SIG-M5 treated with dmso at 0.1 percent for 504 hours (cell line): ENCODE results near the gene GJB4.
"Not testable (repeated sequence)": the region's sequence is repeated elsewhere in the genome, so short reads cannot be mapped to it uniquely, and the experiment has no call there.

ENCODE experiments used
- DNase-seq: peaks from one replicate; lab custom pipeline; 2025; ENCODE audit not compliant: unreplicated experiment; lab: John Stamatoyannopoulos, UW

GJB4 gene

DNA sequence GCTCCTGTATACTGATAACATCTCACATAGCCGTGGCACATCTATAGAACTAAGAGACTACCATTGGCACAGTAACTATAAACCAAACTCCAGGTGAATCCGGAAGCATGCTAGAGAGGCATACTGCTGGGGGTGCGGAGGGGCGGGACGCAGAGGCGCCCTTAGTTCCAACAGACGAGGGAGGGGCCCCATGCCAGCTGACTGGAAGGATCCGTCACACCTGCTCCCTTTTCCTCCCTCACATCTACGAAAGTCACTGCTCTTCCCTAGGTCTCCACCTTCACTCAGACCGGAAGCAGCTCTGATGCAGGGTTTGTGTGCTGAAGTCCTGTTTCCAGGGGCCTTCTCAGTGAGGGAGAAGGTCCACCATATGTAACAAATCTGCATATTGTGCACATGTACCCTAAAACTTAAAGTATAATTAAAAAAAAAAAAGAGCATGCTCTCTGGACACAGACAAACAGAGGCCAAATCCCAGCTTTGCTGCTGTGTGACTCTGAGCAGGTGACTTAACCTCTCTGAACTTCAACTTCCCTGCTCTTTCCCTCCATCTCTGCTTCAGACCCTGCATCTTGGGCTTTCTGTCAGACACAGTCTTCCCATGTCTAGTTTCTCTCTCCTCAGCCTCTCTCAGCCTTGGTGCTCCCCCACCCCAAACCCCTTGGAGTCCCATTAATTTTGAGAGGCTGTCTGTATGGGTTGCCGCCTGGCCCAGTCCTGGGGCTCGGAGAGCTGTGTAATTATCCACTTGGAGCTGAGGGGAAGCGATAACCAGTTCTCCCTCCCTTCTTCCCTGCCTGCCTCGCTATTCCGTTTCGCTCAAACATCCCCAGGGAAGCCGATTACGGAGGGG, 12.5 kb upstream of the GJB4 start:
- no peak for DNase-seq

DNA sequence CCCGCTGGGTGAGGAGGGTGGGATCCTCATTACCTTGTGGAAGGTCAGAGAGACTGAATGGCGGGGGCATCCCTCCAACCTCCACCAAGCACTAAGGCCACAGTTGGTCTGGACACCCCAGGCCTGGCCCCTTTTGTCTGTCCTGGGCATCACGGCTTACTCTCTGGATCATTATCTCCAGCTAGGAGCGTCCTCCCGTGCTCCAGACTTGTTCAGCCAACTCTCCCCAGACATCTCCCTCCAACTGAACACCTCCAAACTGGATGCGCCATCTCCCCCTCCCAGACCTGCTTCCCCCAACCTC, 11.9 kb upstream of the GJB4 start:
- DNase-seq: no peak

DNA sequence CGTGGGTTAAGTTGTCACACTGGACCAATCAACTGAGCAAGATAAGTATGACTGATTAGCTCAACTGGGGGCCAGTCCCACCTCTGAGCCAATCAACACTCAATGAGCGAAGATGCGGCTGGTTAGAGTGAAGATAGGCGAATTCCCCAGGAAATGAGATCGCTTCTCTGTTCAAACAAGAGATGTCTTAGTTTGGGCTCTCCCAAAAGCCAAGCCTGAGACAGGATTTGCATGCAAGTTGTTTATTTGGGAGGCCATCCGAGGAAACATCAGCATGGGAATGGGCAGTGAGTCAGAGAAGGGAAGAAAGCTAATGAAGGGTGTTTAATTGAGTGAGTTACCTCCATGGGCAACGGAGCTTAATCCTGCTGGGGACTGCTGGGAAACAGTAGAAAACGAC, 9.5 kb upstream of the GJB4 start:
- DNase-seq: no peak

DNA sequence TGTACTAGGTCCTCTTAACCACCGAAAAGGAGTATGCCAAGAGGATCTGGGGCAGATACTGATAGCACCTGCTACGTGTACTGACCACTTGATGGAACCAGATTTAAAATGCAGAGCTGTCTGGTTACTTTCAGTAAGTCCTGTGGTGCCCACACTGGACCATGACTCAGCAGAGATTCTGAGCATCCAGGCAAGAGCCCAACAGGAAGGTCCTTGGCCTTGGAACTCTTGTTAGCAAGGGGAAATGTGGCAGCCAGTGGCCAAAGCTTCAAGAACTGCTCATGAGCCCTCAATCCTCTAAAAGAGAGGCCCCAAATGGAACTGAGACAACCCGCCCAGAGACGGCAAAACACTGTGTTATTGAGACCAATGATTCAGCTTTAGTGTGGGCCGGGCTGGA, 8.9 kb upstream of the GJB4 start:
- no peak for DNase-seq

DNA sequence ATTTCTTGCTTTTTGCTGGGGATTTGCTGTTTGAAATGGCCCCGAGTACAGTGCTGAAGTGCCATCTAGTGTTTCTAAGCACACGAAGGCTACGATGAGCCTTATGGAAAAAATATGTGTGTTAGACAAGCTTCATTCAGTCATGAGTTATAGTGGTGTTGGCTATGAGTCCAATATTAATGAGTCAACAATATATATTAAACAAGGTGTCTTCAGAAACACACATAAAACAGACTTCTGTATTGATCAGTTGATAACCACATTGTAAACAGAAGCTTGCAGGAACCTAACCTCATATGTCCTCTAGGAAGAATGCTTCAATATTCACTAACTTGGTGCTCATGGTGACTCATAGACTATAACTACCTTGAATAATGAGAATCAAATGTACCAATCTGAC, 6.4 kb upstream of the GJB4 start:
- DNase-seq: no peak

DNA sequence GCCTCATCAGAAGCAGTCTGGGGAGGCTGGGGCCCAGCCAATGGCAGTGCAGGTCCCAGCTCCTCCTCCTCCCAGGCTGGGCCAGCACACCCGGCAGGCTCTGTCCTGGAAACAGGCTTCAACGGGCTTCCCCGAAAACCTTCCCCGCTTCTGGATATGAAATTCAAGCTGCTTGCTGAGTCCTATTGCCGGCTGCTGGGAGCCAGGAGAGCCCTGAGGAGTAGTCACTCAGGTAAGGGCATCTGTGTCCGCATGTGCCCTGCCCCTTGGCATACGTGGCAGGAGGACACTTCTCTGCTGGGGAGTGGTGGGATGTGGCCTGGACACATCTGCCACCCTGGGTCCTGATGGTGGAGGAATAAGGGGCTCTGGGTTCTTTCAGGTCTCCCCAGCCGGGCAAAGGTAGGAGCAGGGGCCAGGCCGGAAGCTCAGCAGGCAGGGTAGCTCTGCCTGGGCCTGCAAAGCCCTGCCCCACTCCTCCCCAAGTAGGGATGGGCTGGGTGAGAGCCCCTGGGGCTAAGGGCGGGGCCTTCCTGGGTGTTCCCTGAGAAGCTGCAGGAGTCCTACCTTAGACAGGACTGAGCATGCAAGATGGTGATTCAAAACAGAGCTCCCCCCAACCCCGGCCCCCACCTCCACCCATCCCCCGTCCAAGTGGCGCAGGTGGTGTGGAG, 4.4 kb upstream of the GJB4 start, which contains the start of gene GJB5:
GJB5 (plus strand) TSS at position 84 of the 674 bp plus-strand sequence. CDS start 2,284 bp downstream, outside the sequence.
- DNase-seq: no peak

DNA sequence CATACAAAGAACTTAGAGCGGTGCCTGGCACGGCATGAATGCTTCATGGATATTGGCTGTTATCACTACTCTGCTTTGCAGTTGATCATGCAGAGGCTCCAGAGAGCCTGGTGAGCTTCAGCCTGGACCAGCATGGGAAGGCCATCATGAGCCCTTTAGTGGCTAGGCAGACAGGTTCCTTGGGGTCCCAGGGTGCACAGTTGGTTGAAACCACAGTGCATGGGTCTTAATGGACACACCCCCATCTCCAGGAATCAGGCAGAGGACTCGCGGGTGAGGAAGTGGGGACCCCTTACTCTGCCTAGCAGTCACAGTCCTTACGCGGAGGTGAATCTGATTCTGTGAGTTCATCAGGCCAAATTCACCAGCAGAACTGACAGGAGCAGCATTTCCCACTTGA, 3.6 kb upstream of the GJB4 start:
- no peak for DNase-seq

DNA sequence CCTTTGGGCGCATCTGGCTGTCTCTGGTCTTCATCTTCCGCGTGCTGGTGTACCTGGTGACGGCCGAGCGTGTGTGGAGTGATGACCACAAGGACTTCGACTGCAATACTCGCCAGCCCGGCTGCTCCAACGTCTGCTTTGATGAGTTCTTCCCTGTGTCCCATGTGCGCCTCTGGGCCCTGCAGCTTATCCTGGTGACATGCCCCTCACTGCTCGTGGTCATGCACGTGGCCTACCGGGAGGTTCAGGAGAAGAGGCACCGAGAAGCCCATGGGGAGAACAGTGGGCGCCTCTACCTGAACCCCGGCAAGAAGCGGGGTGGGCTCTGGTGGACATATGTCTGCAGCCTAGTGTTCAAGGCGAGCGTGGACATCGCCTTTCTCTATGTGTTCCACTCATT, 2.2 kb upstream of the GJB4 start:
- DNase-seq: no peak

DNA sequence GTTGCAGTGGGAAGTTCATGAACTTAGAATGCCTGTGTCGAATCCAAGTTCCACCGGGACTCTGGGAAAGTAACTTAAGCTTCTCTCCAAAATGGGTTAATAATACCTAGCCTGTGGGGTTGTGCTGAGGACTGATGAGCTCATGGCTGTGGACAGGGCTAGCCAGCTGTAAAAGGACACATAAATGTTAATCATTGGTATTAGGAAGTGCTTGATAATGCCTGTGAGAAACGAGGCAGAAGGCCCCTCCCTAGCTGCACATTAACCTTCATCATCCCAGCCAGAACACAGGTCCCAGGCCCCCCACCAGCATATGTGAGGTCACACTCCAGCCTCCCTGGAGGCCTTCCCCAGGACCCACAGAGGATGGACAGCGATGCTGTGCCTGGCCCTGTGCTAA, 789 bp upstream of the GJB4 start:
- DNase-seq: no peak

DNA sequence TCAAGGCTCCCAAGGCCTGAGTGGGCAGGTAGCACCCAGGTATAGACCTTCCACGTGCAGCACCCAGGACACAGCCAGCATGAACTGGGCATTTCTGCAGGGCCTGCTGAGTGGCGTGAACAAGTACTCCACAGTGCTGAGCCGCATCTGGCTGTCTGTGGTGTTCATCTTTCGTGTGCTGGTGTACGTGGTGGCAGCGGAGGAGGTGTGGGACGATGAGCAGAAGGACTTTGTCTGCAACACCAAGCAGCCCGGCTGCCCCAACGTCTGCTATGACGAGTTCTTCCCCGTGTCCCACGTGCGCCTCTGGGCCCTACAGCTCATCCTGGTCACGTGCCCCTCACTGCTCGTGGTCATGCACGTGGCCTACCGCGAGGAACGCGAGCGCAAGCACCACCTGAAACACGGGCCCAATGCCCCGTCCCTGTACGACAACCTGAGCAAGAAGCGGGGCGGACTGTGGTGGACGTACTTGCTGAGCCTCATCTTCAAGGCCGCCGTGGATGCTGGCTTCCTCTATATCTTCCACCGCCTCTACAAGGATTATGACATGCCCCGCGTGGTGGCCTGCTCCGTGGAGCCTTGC, 1.7 kb downstream of the GJB4 start:
- no peak for DNase-seq

DNA sequence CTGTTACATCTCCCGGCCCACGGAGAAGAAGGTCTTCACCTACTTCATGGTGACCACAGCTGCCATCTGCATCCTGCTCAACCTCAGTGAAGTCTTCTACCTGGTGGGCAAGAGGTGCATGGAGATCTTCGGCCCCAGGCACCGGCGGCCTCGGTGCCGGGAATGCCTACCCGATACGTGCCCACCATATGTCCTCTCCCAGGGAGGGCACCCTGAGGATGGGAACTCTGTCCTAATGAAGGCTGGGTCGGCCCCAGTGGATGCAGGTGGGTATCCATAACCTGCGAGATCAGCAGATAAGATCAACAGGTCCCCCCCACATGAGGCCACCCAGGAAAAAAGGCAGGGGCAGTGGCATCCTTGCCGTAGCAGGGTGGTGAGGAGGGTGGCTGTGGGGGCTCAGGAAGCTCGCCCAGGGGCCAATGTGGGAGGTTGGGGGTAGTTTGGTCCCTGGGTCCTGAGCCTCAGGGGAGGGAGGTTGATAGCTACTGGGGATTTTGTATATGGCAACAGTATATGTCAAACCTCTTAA, 2.3 kb downstream of the GJB4 start:
- DNase-seq: no peak

DNA sequence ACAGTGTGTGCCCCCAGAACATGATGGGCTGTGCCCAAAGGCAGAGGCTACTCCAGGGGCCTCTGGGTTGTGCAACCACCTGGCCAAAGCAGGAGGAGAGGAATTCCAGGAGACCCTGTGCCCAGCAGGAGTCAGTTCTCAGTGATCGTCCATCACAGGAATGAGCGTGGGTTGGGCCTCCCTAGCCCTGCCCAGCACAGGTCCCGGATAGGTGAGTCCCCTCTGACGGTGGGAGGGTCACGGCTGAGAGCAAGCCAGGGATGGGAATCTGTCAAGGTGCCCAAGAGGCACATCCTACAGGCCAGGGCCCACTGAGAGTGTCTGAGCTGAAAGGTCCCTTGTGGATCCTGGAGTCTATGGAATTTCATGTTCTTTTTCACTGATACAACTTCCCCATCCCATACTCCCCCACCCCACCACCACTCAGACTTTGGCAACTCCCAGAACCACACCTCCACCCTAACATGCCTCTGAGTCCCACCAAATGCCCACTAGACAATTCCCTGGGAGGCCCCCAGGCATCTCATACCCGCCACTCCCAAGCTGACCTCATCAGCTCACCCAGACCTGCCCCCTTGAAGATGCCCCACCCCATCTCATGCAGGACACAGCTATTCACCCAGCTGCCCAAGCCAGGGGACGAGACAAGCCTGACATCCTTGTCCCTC, 3.1 kb downstream of the GJB4 start:
- DNase-seq: no peak

DNA sequence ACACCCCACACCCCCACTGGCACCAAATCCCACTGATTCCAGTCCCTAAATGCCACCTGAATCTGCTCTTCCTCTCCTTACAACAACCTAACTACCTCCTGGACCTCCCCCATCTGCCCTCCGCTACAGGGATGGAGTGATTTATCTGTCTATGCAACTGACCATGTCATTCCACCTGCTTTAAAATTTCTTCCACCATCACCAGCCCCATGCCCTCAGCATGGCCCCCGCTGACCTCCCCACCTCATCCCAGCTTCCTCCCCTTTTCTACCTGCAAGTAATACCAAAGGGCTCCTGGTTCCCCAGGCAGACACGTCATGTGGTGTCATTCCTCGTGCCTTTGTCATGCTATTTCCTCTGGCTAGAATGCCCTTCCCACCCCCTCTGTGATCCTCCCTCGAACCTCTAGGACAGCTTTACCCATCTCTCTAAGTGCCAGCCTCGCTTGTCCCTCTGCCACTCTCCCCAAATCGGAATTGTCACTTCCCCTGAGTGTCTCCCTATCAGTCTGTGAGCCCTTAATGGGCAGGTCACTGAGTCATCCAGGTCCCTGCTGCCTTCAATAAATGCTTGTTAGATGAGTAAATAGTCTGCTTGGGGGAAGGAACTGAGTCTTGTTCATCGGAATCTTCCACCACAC, 3.7 kb downstream of the GJB4 start:
- no peak for DNase-seq

DNA sequence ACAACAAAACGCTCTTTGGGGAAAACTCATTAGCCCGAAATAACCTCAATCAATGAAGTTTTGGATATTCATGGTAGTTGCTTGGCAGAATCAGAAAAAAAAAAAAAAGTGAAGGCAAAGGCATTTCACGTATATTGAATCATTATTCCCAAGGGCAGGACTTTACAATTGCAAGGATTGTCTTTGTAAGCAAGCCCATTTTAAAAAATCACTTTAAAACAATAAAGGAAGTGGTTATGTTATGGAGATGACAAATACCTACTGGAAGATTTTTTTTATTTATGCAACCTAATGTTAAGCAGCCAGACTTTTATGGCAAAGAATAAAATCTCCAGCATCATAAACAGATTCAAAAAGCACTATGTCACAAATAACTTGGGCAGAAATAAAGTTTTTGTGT, 9.3 kb downstream of the GJB4 start:
- DNase-seq: no peak

DNA sequence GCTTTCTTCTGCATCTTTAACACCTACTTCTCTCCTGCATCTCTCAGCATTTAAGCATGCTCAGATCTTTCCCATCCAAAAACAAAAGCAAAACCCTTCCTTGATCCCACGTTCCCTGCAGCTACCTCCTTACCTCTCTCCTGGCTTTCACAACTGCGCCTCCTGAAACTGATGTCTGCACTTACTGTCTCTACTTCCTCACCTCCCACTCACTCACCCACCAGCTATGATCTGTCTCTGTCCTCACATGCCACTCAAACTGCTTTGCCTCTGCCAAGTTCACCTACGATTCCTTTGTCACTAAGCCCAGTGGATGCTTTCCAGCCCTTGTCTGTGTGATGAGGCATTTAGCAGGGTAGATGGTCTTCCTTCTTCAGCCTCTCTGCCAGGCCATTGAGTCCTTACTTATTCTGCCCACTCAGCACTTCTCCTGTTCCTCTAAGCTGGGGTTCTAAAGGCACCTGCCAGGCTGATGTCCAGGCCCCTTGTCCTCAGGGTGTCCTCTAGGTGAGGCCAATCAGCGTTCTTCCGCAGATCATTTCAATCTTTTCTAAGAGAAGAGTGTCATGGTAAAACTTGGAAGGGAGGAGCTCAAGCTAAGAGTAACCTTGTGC, 11.5 kb downstream of the GJB4 start:
- DNase-seq: no peak

DNA sequence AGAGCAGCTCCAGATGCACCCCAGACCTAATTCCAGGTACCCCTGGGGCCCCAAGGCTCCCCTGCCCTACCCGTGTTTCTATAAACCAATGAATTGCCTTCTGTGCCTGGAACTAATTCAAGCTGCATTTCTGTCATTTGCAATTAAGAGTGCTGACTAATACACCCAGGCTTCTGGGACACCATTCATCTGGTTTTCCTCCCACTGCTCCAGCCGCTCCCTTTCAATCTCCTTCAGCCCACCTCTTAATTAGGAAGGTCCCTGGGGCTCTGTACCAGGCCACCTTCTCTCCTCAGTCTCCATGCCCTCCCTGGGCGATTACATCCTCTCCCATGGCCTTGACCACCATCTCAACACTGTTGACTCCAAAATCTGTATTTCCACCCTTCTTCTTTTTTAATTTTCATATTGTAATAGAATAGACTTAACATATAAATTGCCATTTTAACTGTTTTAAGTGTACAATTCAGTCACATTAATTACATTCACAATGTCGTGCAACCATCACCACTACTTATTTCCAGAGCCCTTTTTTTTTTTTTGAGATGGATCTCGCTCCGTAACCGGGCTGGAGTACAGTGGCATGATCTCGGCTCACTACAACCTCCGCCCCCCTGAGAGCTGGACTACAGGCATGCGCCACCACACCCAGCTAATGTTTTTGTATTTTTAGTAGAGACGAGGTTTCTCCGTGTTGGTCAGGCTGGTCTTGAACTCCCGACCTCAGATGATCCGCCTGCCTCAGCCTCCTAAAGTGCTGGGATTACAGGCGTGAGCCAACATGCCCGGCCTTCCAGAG, 12.2 kb downstream of the GJB4 start:
- DNase-seq: no peak

DNA sequence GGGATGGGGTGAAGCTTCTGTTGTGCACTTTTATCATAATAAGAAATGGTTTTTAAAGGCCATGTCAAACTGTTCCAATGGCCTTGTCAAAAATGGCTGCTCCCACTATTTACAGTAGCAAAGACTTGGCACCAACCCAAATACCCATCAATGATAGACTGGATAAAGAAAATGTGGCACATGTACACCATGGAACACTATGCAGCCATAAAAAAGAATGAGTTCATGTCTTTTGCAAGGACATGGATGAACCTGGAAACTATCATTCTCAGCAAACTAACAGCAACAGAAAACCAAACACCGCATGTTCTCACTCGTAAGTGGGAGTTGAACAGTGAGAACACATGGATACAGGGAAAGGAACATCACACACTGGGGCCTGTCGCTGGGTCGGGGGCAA, 13.6 kb downstream of the GJB4 start:
- not testable (repeated sequence) for DNase-seq

DNA sequence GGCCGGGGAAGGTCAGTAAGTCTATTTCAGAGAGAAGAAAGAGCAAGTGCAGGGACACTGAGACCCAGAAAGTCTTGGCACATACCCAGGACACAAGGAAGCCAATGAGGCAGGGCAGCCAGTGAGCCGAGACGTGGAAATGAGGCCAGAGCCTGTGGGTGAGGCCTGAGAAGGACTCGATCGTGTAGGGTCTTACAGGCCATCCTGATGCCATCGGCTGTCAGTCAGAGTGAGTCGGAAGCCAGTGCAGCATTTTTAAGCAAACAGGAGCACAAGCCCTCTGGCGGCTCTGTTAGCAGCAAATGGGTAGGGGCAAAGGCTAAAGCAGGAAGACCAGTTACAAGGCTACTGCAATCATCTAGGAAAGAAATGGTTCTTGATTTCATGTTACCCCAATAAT, 15.4 kb downstream of the GJB4 start:
- no peak for DNase-seq

DNA sequence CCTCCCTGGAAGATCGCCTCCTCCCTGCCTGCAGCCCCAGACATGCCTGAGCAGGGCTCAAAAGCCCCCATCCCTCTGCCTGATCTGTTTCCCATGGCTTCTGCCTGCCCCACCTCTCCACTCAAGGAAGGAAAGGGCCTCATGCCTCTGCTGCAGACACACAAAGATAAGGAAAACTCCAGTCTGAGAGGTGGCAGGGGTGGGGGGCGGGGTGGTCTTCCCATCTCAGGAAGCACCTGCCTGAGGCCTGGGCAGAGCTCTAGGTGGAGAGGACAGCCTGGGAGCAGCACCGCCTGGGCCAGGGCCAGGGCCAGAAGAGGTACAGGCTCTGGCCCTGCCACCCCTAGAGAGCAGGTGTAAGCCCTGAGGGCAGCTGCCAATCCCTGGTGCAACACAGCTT, 17.4 kb downstream of the GJB4 start:
- no peak for DNase-seq
